GM12801 (cell line): ENCODE data around the gene MARK3.

Experiments
- TF ChIP-seq, protein P1 (sequence below): IDR thresholded peaks from one replicate; pipeline ENCODE4 v1.5.1; 2011; ENCODE audit warnings: control low read depth; ENCODE audit not compliant: insufficient read length; ENCODE audit errors: extremely low read depth

The MARK3 gene

DNA sequence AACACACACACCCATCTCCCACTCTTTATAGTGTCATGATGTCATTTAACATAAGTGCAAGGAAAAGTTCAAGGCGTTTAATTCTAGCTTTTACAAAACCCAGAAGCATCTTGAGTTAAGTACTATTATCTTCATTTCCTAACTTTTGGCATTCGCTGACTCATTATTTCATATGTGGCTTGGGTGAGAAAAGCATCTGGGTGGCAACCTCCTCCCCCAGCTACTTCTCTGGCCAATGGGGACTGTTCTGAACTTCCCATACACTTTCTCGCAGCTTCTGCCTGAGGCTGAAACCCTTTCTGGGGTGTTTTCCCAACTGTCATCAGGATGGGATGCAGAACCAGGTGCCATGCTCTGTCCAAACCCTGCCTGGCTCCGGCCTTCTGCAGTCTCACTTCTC is 2.8 kb upstream of the MARK3 start:
- TF ChIP-seq, protein P1, sequence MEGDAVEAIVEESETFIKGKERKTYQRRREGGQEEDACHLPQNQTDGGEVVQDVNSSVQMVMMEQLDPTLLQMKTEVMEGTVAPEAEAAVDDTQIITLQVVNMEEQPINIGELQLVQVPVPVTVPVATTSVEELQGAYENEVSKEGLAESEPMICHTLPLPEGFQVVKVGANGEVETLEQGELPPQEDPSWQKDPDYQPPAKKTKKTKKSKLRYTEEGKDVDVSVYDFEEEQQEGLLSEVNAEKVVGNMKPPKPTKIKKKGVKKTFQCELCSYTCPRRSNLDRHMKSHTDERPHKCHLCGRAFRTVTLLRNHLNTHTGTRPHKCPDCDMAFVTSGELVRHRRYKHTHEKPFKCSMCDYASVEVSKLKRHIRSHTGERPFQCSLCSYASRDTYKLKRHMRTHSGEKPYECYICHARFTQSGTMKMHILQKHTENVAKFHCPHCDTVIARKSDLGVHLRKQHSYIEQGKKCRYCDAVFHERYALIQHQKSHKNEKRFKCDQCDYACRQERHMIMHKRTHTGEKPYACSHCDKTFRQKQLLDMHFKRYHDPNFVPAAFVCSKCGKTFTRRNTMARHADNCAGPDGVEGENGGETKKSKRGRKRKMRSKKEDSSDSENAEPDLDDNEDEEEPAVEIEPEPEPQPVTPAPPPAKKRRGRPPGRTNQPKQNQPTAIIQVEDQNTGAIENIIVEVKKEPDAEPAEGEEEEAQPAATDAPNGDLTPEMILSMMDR = no peak

DNA sequence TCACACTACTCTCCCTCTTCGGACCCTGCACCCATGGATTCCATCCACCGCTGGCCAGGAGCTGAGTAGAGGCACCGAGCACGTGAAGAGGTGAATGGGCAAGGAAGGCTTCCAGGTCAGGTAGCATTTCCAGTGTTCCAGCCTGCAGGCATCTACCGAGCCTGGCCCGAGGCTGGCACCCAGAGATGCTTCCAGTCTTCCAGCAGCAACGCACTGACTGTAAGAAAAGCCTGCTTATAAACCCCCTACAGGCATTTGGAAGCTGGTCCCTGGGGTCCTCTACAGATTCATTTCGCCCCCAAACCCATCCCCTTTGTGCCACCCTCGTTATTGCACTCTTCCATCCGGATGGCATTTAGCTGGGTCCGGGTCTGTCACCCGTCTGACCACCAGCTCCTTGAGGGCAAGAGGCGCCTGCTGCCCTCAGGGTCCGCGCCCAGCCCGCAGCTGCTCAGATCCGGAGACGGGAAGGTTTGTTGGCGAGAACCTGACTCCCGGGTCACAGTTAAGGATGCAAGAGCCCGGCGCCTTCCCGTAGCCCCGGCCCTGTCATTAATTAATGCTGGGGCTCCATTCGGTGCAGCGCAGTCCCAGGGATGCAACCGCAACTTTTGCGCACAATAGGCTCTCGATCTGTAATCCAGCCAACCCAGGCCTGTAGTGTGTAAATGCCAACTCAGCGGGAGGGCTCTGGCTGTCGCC is 614 bp upstream of the MARK3 start:
- TF ChIP-seq, protein P1 = no peak

DNA sequence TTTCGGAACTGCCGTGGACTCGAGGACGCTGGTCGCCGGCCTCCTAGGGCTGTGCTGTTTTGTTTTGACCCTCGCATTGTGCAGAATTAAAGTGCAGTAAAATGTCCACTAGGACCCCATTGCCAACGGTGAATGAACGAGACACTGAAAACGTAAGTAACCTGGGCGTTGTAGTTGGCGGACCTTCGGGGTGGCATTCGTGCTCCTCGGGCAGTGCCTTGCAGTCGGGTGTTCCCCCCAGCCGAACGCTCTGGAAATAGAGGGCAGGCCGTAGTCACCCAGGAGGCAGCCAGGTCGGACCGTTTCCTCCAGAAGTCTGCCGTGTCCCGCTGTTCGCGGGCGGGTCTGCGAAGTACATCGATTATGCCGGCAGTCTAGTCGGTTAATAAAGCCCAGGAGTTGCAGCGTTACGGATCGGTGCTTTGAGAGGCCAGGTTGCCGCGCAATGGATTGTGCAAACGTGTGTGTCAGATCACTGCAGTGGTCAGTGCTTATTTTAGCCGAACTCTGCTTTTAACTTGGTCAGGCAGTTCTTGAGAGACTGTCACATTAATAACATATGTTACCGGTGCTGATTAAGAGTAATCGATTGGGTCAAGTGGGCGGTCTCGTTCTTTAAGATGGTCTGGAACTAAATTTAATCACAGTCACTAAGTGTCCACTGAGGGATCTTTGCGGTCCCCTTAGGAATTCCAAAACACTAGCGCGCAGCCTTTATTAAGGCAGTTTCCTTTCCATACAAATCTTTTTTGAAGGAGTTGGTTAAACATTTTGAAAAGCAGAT is 906 bp downstream of the MARK3 start:
- TF ChIP-seq, protein P1 = no peak

DNA sequence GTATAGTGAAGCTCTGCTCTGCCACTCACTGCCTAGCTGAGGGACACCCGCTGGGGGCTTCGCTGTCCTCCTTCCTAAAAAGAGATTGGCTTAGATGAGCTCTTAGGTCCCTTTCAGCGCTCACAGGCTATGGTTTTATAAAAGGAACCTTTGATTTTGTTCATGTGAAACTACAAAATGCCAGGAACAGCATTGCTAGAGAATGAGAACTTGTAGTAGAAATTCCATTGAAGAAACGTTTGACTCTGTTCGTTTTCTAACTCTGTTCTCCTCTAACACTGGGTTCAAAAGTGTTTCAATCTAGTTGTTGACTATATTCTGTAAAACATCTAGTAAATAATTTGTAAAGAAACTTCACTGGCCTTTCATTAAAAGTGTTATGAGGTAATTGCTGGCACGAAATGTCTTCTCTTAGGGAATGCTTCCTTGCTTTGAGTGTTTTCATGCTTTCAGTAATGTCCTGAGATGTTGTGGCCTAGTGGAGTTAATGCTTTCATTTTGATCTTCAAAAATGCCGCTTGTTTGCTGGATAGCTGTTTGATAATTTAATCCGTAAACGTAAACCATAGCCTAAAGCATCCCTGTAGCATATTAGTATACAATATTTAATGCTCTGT is 1.6 kb downstream of the MARK3 start:
- TF ChIP-seq, protein P1 = no peak

DNA sequence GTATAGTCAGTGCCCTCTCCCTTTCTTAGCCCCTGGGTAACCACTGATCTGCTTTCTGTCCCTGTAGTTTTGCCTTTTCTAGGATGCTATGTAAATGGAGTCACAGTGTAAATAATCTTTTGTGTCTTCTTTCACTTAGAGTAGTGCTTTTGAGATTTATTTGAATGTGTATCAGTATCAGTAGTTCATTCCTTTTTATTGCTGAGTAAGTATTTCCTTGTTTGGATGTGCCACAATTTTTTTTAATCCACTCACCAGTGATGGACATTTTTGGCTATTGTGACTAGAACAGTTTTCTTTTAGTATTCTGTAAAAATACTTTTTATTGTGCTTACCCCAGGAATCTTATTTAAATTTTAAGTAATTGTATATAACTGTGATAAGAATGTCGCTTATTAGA is 3.4 kb downstream of the MARK3 start:
- TF ChIP-seq, protein P1 = no peak

DNA sequence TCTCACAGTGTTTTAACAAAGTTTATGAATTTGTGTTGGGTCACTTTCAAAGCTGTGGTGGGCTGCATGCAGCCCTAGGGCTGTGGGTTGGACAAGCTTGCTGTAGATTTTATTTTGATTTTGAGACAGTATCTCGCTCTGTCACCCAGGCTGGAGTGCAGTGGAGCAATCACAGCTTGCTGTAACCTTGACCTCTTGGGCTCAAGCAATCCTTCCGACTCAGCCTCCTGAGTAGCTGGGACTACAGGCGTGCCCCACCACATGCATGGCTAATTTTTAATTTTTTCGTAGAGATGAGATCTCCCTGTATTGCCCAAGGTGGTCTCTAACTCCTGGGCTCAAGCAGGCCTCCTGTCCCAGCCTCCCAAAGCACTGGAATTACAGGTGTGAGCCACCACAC is 5.4 kb downstream of the MARK3 start:
- TF ChIP-seq, protein P1 = no peak

DNA sequence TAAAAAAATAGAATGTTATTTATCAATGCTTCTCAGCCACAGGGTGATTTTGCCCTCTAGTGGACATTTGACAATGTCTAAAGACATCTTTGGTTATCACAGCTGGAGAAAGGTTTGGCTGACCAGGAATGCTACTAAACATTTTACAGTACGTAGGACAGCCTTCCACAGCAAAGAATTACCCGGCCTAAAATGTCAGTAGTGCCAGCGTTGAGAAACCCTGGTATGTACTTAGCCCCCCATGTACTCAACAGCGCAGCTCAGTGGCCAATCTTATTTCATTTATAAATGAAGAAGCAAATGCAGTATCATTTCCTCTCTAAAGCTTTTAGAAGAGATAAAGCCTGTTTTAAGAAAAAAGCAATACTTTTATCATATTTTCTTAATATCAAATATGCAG is 5.8 kb downstream of the MARK3 start:
- TF ChIP-seq, protein P1 = no peak
